ENCODE data around the gene CRYZL1. TPM values are rescaled to one million over a fixed set of nuclear protein-coding genes. Genes with fewer than 3 reads are reported as not detected.

The CRYZL1 gene
- total RNA-seq (35.7 TPM), polyA plus RNA-seq (10 to 100 TPM; 27.2 to 31.9 (median 30.8) TPM)

DNA sequence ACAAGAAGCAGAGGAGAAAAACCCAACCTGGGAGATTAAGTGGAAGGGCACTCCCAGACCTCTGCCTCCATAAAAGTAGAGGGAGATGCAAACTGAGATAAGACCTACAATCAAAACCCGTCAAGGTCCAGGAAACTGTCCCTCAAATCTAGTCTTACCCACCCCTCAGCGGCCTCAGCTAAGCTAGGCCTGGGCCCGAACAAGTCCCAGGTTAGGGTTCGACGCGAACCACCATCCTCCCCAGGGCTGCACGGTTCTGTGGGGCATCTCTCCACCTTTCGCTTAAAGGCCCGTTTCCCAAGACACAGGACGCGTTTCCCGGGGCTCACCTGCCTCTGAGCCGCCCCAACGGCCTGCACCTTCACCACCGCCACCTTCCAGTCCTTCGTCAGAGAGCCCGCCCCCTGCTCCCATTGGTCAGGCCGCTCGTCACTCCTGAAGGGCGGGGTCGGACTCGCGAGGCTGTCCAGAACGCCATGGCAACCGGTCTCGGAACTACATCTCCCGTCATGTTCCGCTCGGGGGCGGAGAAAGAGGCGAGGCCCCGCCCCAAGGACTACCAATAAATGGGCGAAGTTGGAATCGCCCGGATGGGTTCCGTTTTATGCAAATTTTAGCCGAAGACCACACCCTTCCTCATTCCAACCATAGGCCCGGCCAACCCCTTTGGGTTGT lies at the start of gene CRYZL1:
Gene CRYZL1, minus strand, starts transcription at position 390 of the 675 bp plus-strand sequence. CDS start 10,190 bp downstream, outside the sequence.
- H3K36me3 Mint-ChIP-seq: peaks cover 3% of the 10 kb centered on the region
- H3K4me3 Mint-ChIP-seq: peak within 1 kb of the TSS; percentile 84 to 98 (median 94)
- H3K4me1 ChIP-seq (ENCODE audit: control insufficient read depth, insufficient read depth, low read length, poor library complexity, severe bottlenecking): peaks cover 19% of the 10 kb centered on the region
- peak within 1 kb of the TSS; percentile 89 to 93 (median 90) for H3K27ac Mint-ChIP-seq
- DNase-seq: peak; percentile 100
- H3K4me3 ChIP-seq (ENCODE audit: low read depth, low read length): peak within 1 kb of the TSS; percentile 99
- H3K9me3 ChIP-seq (ENCODE audit: control insufficient read depth in 2 of 2, low read length in 2 of 2): no peaks in the 10 kb centered on the region
- H3K36me3 ChIP-seq (ENCODE audit: control insufficient read depth, insufficient read depth, low read length): no peaks in the 10 kb centered on the region
- H3K27me3 ChIP-seq (ENCODE audit: control insufficient read depth, insufficient read depth, low read length): peaks cover 20% of the 10 kb centered on the region
- H3K9me3 Mint-ChIP-seq: no peaks in the 10 kb centered on the region
- peaks cover 14 to 43% (median 29%) of the 10 kb centered on the region in 4 donors for H3K4me1 Mint-ChIP-seq
- H3K27ac ChIP-seq (ENCODE audit: insufficient read depth, low read length, poor library complexity, severe bottlenecking): peak within 1 kb of the TSS; percentile 90
- H3K27me3 Mint-ChIP-seq: peaks cover 32% of the 10 kb centered on the region
- ATAC-seq (ENCODE audit: low read depth in 2 of 2): peak; percentile 80

DNA sequence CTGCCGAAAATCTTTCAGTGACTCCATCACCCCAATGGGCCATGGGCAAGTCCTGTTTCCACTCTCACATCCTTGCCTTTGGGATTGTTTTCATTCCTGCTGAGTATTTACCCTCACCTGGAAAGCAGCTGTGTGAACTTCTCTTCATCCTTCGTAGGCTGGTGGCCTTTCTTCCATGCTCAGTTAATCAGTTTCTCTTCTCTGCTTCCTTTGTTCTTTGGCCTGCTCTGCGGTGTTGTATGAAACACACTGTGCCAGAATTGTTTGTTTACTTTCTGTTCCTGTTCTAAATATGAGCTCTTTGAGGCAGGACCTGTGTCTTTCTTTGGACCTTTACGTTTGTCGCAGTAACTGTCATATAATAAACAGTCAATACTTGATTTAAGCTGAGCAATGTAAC lies 49.3 kb upstream of the CRYZL1 start:
- Histone ChIP-seq H3K4me1 (ENCODE audit: control insufficient read depth, insufficient read depth, low read length, poor library complexity, severe bottlenecking) (no peaks in the 10 kb centered on the region), H3K27ac (ENCODE audit: insufficient read depth, low read length, poor library complexity, severe bottlenecking) (no peak overlapping the region), H3K27me3 (ENCODE audit: control insufficient read depth, insufficient read depth, low read length) (no peaks in the 10 kb centered on the region), H3K4me3 (ENCODE audit: low read depth, low read length) (no peak overlapping the region), H3K36me3 (ENCODE audit: control insufficient read depth, insufficient read depth, low read length) (no peaks in the 10 kb centered on the region), H3K9me3 (ENCODE audit: control insufficient read depth in 2 of 2, low read length in 2 of 2) (no peaks in the 10 kb centered on the region)
- H3K4me1 Mint-ChIP-seq: peaks cover 0 to 2% (median 0%) of the 10 kb centered on the region in 4 donors
- no peaks in the 10 kb centered on the region for H3K9me3 Mint-ChIP-seq
- H3K36me3 Mint-ChIP-seq: no peaks in the 10 kb centered on the region
- no peak overlapping the region for H3K4me3 Mint-ChIP-seq
- ATAC-seq (ENCODE audit: low read depth in 2 of 2): no peak
- H3K27me3 Mint-ChIP-seq: peaks cover 45% of the 10 kb centered on the region
- DNase-seq: no peak
- H3K27ac Mint-ChIP-seq: peak overlapping the region in 1 of 3 donors; percentile 62

DNA sequence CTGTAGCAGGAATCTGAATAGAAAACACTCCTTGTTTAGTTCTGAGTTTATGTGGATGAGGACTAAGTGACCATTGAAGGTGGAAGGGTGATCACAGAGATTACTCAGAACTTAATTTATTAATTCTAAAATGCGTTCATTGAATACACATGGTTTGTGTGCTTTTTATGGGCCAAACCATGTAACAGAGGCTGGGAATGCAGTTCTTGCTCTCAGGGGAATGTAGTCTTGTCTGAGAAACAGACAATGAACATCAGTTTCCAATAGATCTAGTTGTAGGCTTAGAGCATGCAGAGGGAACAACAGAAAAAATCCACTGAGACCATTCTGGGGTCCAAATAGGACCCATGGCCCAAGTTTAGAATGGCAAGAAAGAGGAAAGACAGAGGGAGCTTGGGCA lies 46.8 kb upstream of the CRYZL1 start:
- Histone ChIP-seq H3K27ac (ENCODE audit: insufficient read depth, low read length, poor library complexity, severe bottlenecking) (no peak overlapping the region), H3K36me3 (ENCODE audit: control insufficient read depth, insufficient read depth, low read length) (no peaks in the 10 kb centered on the region), H3K4me1 (ENCODE audit: control insufficient read depth, insufficient read depth, low read length, poor library complexity, severe bottlenecking) (no peaks in the 10 kb centered on the region), H3K9me3 (ENCODE audit: control insufficient read depth in 2 of 2, low read length in 2 of 2) (no peaks in the 10 kb centered on the region), H3K4me3 (ENCODE audit: low read depth, low read length) (no peak overlapping the region), H3K27me3 (ENCODE audit: control insufficient read depth, insufficient read depth, low read length) (peaks cover 4% of the 10 kb centered on the region)
- no peak overlapping the region for H3K27ac Mint-ChIP-seq
- H3K36me3 Mint-ChIP-seq: no peaks in the 10 kb centered on the region
- no peak for DNase-seq
- H3K9me3 Mint-ChIP-seq: no peaks in the 10 kb centered on the region
- peaks cover 0 to 2% (median 0%) of the 10 kb centered on the region in 4 donors for H3K4me1 Mint-ChIP-seq
- ATAC-seq (ENCODE audit: low read depth in 2 of 2): no peak
- H3K4me3 Mint-ChIP-seq: no peak overlapping the region
- peaks cover 45% of the 10 kb centered on the region for H3K27me3 Mint-ChIP-seq

DNA sequence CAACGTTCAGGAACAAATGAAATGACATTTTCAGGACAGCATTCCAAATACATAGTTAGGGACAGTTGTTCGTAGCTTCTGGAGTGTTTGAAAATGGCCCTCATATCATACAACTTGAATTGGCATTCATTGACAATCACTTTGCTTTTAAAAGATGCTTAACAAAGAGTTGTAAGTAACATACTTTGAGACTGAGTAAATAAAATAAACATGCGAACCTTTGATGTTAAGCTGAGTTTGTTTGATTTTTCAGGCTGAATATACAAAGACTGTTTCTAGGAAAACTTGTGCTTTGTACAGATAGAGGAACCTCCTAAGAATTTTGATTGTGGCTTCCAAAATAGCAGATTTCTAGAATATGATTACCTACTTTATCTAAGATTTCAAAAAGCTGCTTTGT lies 46.1 kb upstream of the CRYZL1 start:
- H3K4me1 ChIP-seq (ENCODE audit: control insufficient read depth, insufficient read depth, low read length, poor library complexity, severe bottlenecking): no peaks in the 10 kb centered on the region
- H3K27ac ChIP-seq (ENCODE audit: insufficient read depth, low read length, poor library complexity, severe bottlenecking): no peak overlapping the region
- Mint-ChIP-seq H3K9me3 (no peaks in the 10 kb centered on the region), H3K36me3 (no peaks in the 10 kb centered on the region), H3K27ac (no peak overlapping the region), H3K27me3 (peaks cover 43% of the 10 kb centered on the region), H3K4me1 (peaks cover 0 to 2% (median 0%) of the 10 kb centered on the region in 4 donors), H3K4me3 (no peak overlapping the region)
- H3K36me3 ChIP-seq (ENCODE audit: control insufficient read depth, insufficient read depth, low read length): no peaks in the 10 kb centered on the region
- ATAC-seq (ENCODE audit: low read depth in 2 of 2): no peak
- no peak overlapping the region for H3K4me3 ChIP-seq (ENCODE audit: low read depth, low read length)
- H3K27me3 ChIP-seq (ENCODE audit: control insufficient read depth, insufficient read depth, low read length): peaks cover 4% of the 10 kb centered on the region
- no peak for DNase-seq
- no peaks in the 10 kb centered on the region for H3K9me3 ChIP-seq (ENCODE audit: control insufficient read depth in 2 of 2, low read length in 2 of 2)

DNA sequence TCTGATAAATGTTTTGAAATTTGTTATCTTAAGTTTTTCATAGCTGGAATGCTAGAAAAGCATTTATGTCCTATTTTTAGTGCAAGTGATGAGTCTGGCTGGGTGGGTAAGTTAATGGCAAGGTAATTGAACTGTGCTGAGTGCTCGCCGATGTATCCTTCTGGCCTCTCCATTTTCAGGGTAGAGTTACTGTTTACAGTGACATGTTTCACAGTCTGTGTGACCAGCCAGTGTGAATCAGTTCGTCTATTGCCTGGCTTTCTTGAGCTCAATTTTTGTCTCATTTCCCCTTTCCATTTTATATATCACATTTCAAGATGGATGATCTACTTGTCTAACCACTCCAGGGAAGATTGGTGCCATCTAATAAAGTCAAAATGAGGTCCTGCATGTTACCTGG lies 44.8 kb upstream of the CRYZL1 start:
- no peaks in the 10 kb centered on the region for H3K36me3 ChIP-seq (ENCODE audit: control insufficient read depth, insufficient read depth, low read length)
- DNase-seq (no peak), ATAC-seq (ENCODE audit: low read depth in 2 of 2) (no peak)
- no peak overlapping the region for H3K4me3 ChIP-seq (ENCODE audit: low read depth, low read length)
- H3K4me3 Mint-ChIP-seq: no peak overlapping the region
- H3K4me1 ChIP-seq (ENCODE audit: control insufficient read depth, insufficient read depth, low read length, poor library complexity, severe bottlenecking): no peaks in the 10 kb centered on the region
- H3K4me1 Mint-ChIP-seq: peaks cover 0 to 2% (median 0%) of the 10 kb centered on the region in 4 donors
- H3K27me3 ChIP-seq (ENCODE audit: control insufficient read depth, insufficient read depth, low read length): peaks cover 4% of the 10 kb centered on the region
- no peaks in the 10 kb centered on the region for H3K9me3 ChIP-seq (ENCODE audit: control insufficient read depth in 2 of 2, low read length in 2 of 2)
- H3K27ac ChIP-seq (ENCODE audit: insufficient read depth, low read length, poor library complexity, severe bottlenecking): no peak overlapping the region
- no peak overlapping the region for H3K27ac Mint-ChIP-seq
- H3K27me3 Mint-ChIP-seq: peaks cover 42% of the 10 kb centered on the region
- H3K9me3 Mint-ChIP-seq: no peaks in the 10 kb centered on the region
- H3K36me3 Mint-ChIP-seq: no peaks in the 10 kb centered on the region

DNA sequence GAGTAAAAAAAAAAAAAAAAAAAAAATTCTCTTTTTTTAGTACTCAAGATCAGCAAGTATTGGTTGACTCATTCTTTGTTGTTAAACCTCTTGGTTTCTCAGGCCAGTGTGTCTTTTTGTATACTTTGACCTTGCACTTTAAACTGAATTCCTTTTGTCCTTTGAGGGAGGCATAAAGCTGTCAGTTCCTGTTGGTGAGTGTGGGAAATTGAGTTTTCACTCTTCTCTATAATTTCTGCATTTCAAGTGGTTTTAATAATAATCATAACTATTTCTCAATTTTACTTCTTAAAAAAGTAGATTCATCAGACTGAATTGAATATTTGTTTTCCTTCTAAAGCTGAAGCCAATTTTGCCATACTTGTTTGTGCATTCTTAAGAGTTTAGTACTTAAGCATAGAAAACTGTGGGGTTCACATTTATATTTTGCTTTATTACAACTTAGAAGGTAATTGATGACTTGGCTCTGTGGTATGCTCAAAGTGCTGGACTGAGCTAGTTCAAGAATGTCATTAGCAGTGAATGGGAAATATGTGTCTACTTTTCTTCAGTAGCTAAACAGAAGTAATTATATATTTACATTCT lies 44.2 kb upstream of the CRYZL1 start:
- no peak overlapping the region for H3K4me3 ChIP-seq (ENCODE audit: low read depth, low read length)
- Mint-ChIP-seq H3K36me3 (no peaks in the 10 kb centered on the region), H3K27me3 (peaks cover 42% of the 10 kb centered on the region), H3K4me1 (peaks cover 0 to 6% (median 0%) of the 10 kb centered on the region in 4 donors), H3K27ac (no peak overlapping the region), H3K4me3 (no peak overlapping the region), H3K9me3 (no peaks in the 10 kb centered on the region)
- peaks cover 4% of the 10 kb centered on the region for H3K27me3 ChIP-seq (ENCODE audit: control insufficient read depth, insufficient read depth, low read length)
- no peaks in the 10 kb centered on the region for H3K9me3 ChIP-seq (ENCODE audit: control insufficient read depth in 2 of 2, low read length in 2 of 2)
- DNase-seq (no peak), ATAC-seq (ENCODE audit: low read depth in 2 of 2) (no peak)
- no peaks in the 10 kb centered on the region for H3K4me1 ChIP-seq (ENCODE audit: control insufficient read depth, insufficient read depth, low read length, poor library complexity, severe bottlenecking)
- H3K27ac ChIP-seq (ENCODE audit: insufficient read depth, low read length, poor library complexity, severe bottlenecking): no peak overlapping the region
- H3K36me3 ChIP-seq (ENCODE audit: control insufficient read depth, insufficient read depth, low read length): no peaks in the 10 kb centered on the region

DNA sequence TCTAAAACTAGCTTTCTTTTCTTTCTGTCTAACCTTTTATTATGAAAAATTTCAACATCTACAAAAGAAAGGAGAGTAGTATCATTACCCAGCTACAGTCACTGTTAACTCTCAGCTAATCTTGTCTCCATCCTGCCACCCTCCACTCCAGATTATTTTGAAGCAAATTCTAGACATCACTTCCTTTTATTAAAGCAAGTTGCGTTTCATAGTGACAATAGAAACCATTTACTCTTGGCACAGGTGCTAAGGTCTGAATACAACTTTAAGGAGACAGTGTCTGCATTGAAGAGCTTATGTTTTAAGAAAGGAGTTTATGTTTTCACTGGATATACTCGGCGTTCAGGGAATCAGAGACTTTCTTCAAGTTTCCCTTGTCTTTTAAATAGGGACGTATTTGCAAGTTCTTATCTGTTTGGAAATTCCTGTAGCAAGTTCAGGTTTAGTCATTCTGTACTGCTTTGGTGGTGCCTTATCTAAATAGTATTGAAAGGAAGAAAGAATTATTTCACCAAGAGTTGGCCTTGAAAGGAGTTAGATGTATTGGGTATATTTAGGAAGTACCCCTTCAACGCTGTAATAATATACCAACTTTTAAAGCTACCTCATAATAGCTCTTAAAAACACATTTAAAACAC lies 43.5 kb upstream of the CRYZL1 start:
- Histone ChIP-seq H3K4me3 (ENCODE audit: low read depth, low read length) (no peak overlapping the region), H3K27me3 (ENCODE audit: control insufficient read depth, insufficient read depth, low read length) (peaks cover 4% of the 10 kb centered on the region), H3K9me3 (ENCODE audit: control insufficient read depth in 2 of 2, low read length in 2 of 2) (no peaks in the 10 kb centered on the region), H3K27ac (ENCODE audit: insufficient read depth, low read length, poor library complexity, severe bottlenecking) (no peak overlapping the region), H3K36me3 (ENCODE audit: control insufficient read depth, insufficient read depth, low read length) (no peaks in the 10 kb centered on the region), H3K4me1 (ENCODE audit: control insufficient read depth, insufficient read depth, low read length, poor library complexity, severe bottlenecking) (no peaks in the 10 kb centered on the region)
- peaks cover 42% of the 10 kb centered on the region for H3K27me3 Mint-ChIP-seq
- ATAC-seq (ENCODE audit: low read depth in 2 of 2): no peak
- H3K36me3 Mint-ChIP-seq: no peaks in the 10 kb centered on the region
- H3K27ac Mint-ChIP-seq: no peak overlapping the region
- no peaks in the 10 kb centered on the region for H3K9me3 Mint-ChIP-seq
- DNase-seq: no peak
- no peak overlapping the region for H3K4me3 Mint-ChIP-seq
- peaks cover 0 to 6% (median 0%) of the 10 kb centered on the region in 4 donors for H3K4me1 Mint-ChIP-seq

Measured in CD4-positive, CD25-positive, alpha-beta regulatory T cell (primary cell).